Uterus (tissue), 2 donors: ENCODE results near the gene MAP3K7.

Experiments used
- CTCF ChIP-seq, 4 experiments: fragments of 200-600 bp in 2 of 4; fragments of 450-650 bp in 2 of 4; sonication (generic) in 2 of 4; IDR thresholded peaks; one replicate each; pipeline ENCODE4 v1.5.1; 2016 to 2019; ENCODE audit warnings: antibody characterized with exemption in 4 of 4, mild to moderate bottlenecking in 2 of 4, moderate library complexity in 1 of 4
- POLR2A ChIP-seq, 2 donors: fragments of 450-650 bp; IDR thresholded peaks; one replicate each; pipeline ENCODE4 v1.6.1; 2016; ENCODE audit warnings: antibody characterized with exemption in 2 of 2, mild to moderate bottlenecking in 1 of 2, moderate library complexity in 1 of 2

- TF ChIP-seq CTCF (IDR thresholded peaks at IDR 0.05) (no peak), POLR2A (IDR thresholded peaks at IDR 0.05) (no peak)
Measured at GRCh38 chr6:90521955-90522354, 64.9 kb downstream of the MAP3K7 start.
